Mesendoderm (in vitro differentiated cells): ENCODE results near the gene C3orf20.
"Not testable (repeated sequence)": the region's sequence is repeated elsewhere in the genome, so short reads cannot be mapped to it uniquely, and the experiment has no call there.

Experiments used
- DNase-seq: peaks from one replicate; pipeline ENCODE4 v3.0.0; 2013
- H2AK5ac ChIP-seq: 2 replicates; pipeline ENCODE4 v1.6.1; 2013; ENCODE audit warnings: low read length, inconsistent platforms
- H2BK120ac ChIP-seq: 2 replicates; pipeline ENCODE4 v1.6.1; 2013; ENCODE audit warnings: low read depth, mild to moderate bottlenecking, low read length, moderate library complexity, mixed read lengths
- H2BK15ac ChIP-seq: replicated peaks from 2 replicates; pipeline ENCODE4 v1.6.1; 2013; ENCODE audit warnings: low read depth, mild to moderate bottlenecking, moderate library complexity
- H2BK5ac ChIP-seq: 2 replicates; pipeline ENCODE4 v1.6.1; 2013; ENCODE audit warnings: low read length, inconsistent platforms
- H3K18ac ChIP-seq: 2 replicates; pipeline ENCODE4 v1.6.1; 2013; ENCODE audit warnings: mild to moderate bottlenecking, low read length, mixed read lengths
- H3K23ac ChIP-seq: one replicate; pipeline ENCODE4 v1.6.1; 2013; ENCODE audit warnings: low read length
- H3K27ac ChIP-seq: 2 replicates; pipeline ENCODE4 v1.5.1; 2013; ENCODE audit warnings: low read depth, mild to moderate bottlenecking, inconsistent platforms, low read length, moderate library complexity
- H3K27me3 ChIP-seq: 2 replicates; pipeline ENCODE4 v1.6.1; 2013; ENCODE audit warnings: low read length, control low read depth, mild to moderate bottlenecking, inconsistent platforms; ENCODE audit not compliant: insufficient read depth, poor library complexity
- H3K36me3 ChIP-seq: 2 replicates; pipeline ENCODE4 v1.6.1; 2013; ENCODE audit warnings: low read length, inconsistent platforms; ENCODE audit not compliant: control insufficient read depth, insufficient read depth
- H3K4ac ChIP-seq: one replicate; pipeline ENCODE4 v1.6.1; 2013; ENCODE audit warnings: low read depth, mild to moderate bottlenecking, low read length, moderate library complexity
- H3K4me1 ChIP-seq: 2 replicates; pipeline ENCODE4 v1.6.1; 2013; ENCODE audit warnings: low read depth, low read length, inconsistent platforms; ENCODE audit not compliant: control insufficient read depth
- H3K4me2 ChIP-seq: 2 replicates; pipeline ENCODE4 v1.6.1; 2013; ENCODE audit warnings: low read length
- H3K4me3 ChIP-seq: 2 replicates; pipeline ENCODE4 v1.5.1; 2013; ENCODE audit warnings: mild to moderate bottlenecking, low read length
- H3K56ac ChIP-seq: one replicate; pipeline ENCODE4 v1.6.1; 2013; ENCODE audit warnings: low read length
- H3K79me1 ChIP-seq: 2 replicates; pipeline ENCODE4 v1.6.1; 2013; ENCODE audit warnings: low read length, inconsistent platforms
- H3K79me2 ChIP-seq: 2 replicates; pipeline ENCODE4 v1.6.1; 2013; ENCODE audit warnings: mild to moderate bottlenecking, low read length; ENCODE audit not compliant: control insufficient read depth, insufficient read depth
- H3K9ac ChIP-seq: 2 replicates; pipeline ENCODE4 v1.6.1; 2013; ENCODE audit warnings: low read length, inconsistent platforms
- H4K5ac ChIP-seq: one replicate; pipeline ENCODE4 v1.6.1; 2013; ENCODE audit warnings: low read length
- H4K8ac ChIP-seq: one replicate; pipeline ENCODE4 v1.6.1; 2013; ENCODE audit warnings: low read depth, mild to moderate bottlenecking, control low read depth, low read length, moderate library complexity
- WGBS: extraction: QIAGEN DNeasy Blood & Tissue Kit; methylation state at CpG from one replicate; pipeline ENCODE4 v1.1.7; 2013; ENCODE audit warnings: low lambda C conversion rate, missing lambda C conversion rate; ENCODE audit not compliant: insufficient coverage; ENCODE audit errors: extremely low coverage; 5-methylcytosine and 5-hydroxymethylcytosine counted together

C3orf20 gene

GRCh38 chr3:14652360-14652907, 22.5 kb upstream of the C3orf20 start:
- not testable (repeated sequence) for H2AK5ac ChIP-seq, H3K79me1 ChIP-seq, H4K5ac ChIP-seq, H2BK5ac ChIP-seq, H3K79me2 ChIP-seq, H3K23ac ChIP-seq, H4K8ac ChIP-seq, H3K18ac ChIP-seq, H2BK120ac ChIP-seq, H3K36me3 ChIP-seq, H3K4ac ChIP-seq, H3K27ac ChIP-seq, H2BK15ac ChIP-seq, H3K27me3 ChIP-seq, DNase-seq, H3K4me1 ChIP-seq
- no CpG with 5 or more reads among the region's 21 CpGs for WGBS
- Histone ChIP-seq H3K4me2 (peak overlapping the region; percentile 72), H3K56ac (peak overlapping the region; percentile 98), H3K9ac (peak overlapping the region; percentile 90), H3K4me3 (peak overlapping the region; percentile 90)

- H3K36me3 ChIP-seq: peaks cover 7% of the 10 kb centered on the region
Observed at GRCh38 chr3:14657579-14657978, 17.4 kb upstream of the C3orf20 start.

GRCh38 chr3:14658978-14659377, 16.0 kb upstream of the C3orf20 start:
- Histone ChIP-seq H3K27ac (no peak overlapping the region), H3K4me1 (no peaks in the 10 kb centered on the region), H2BK5ac (no peak overlapping the region), H3K79me2 (no peaks in the 10 kb centered on the region), H3K56ac (no peak overlapping the region), H3K4me3 (no peak overlapping the region), H3K18ac (no peak overlapping the region), H4K8ac (no peak overlapping the region), H4K5ac (no peak overlapping the region), H3K4me2 (no peak overlapping the region), H3K4ac (no peak overlapping the region), H3K23ac (no peak overlapping the region), H3K36me3 (peaks cover 8% of the 10 kb centered on the region), H3K79me1 (no peaks in the 10 kb centered on the region), H3K9ac (no peak overlapping the region), H2AK5ac (no peak overlapping the region), H2BK120ac (no peak overlapping the region), H3K27me3 (no peaks in the 10 kb centered on the region), H2BK15ac (no peak overlapping the region)
- no CpG with 5 or more reads among the region's 2 CpGs for WGBS
- no peak for DNase-seq

More at GRCh38 chr3:14657579-14657978, 17.4 kb upstream of the C3orf20 start:
- peaks cover 1% of the 10 kb centered on the region for H3K79me2 ChIP-seq
- peaks cover 2% of the 10 kb centered on the region for H3K79me1 ChIP-seq
- no peak overlapping the region for H2BK15ac ChIP-seq
- no peak overlapping the region for H3K4me2 ChIP-seq
- no peak overlapping the region for H3K9ac ChIP-seq
- no peaks in the 10 kb centered on the region for H3K27me3 ChIP-seq
- no peak overlapping the region for H3K18ac ChIP-seq
- H2BK120ac ChIP-seq: no peak overlapping the region
- WGBS: no CpG with 5 or more reads among the region's 2 CpGs
- no peak overlapping the region for H3K56ac ChIP-seq
- H3K4me1 ChIP-seq: no peaks in the 10 kb centered on the region
- no peak overlapping the region for H2BK5ac ChIP-seq
- H3K4me3 ChIP-seq: no peak overlapping the region
- DNase-seq: no peak
- H3K23ac ChIP-seq: no peak overlapping the region
- no peak overlapping the region for H3K4ac ChIP-seq
- H2AK5ac ChIP-seq: no peak overlapping the region
- H4K8ac ChIP-seq: no peak overlapping the region
- H4K5ac ChIP-seq: no peak overlapping the region
- no peak overlapping the region for H3K27ac ChIP-seq

- Histone ChIP-seq H3K23ac (no peak overlapping the region), H3K79me2 (no peaks in the 10 kb centered on the region), H4K5ac (no peak overlapping the region), H3K4me2 (no peak overlapping the region), H3K9ac (no peak overlapping the region), H3K79me1 (no peaks in the 10 kb centered on the region), H3K27me3 (no peaks in the 10 kb centered on the region), H3K4ac (no peak overlapping the region), H3K27ac (no peak overlapping the region), H3K4me3 (no peak overlapping the region), H3K56ac (no peak overlapping the region), H2BK120ac (no peak overlapping the region), H3K4me1 (no peaks in the 10 kb centered on the region), H3K36me3 (peaks cover 10% of the 10 kb centered on the region), H4K8ac (no peak overlapping the region), H3K18ac (no peak overlapping the region), H2BK5ac (no peak overlapping the region), H2BK15ac (no peak overlapping the region), H2AK5ac (no peak overlapping the region)
- no CpG with 5 or more reads among the region's 4 CpGs for WGBS
- DNase-seq: no peak
Observed at GRCh38 chr3:14660942-14661341, 14.0 kb upstream of the C3orf20 start.

- DNase-seq: peak; percentile 54
- no peak overlapping the region for H3K56ac ChIP-seq
- no peaks in the 10 kb centered on the region for H3K27me3 ChIP-seq
- no CpG with 5 or more reads among the region's 5 CpGs for WGBS
- no peak overlapping the region for H4K8ac ChIP-seq
- H2AK5ac ChIP-seq: no peak overlapping the region
- no peak overlapping the region for H3K4me3 ChIP-seq
- no peak overlapping the region for H4K5ac ChIP-seq
- H2BK5ac ChIP-seq: no peak overlapping the region
- no peak overlapping the region for H3K4ac ChIP-seq
- H3K18ac ChIP-seq: no peak overlapping the region
- no peak overlapping the region for H2BK120ac ChIP-seq
- H3K79me2 ChIP-seq: no peaks in the 10 kb centered on the region
- H3K79me1 ChIP-seq: no peaks in the 10 kb centered on the region
- no peaks in the 10 kb centered on the region for H3K4me1 ChIP-seq
- H3K23ac ChIP-seq: no peak overlapping the region
- H2BK15ac ChIP-seq: no peak overlapping the region
- peaks cover 10% of the 10 kb centered on the region for H3K36me3 ChIP-seq
- no peak overlapping the region for H3K9ac ChIP-seq
- H3K27ac ChIP-seq: no peak overlapping the region
- no peak overlapping the region for H3K4me2 ChIP-seq
Observed at GRCh38 chr3:14663396-14664135, 11.4 kb upstream of the C3orf20 start.
